NCI-H128 (cell line): Measurements from ENCODE around the gene NRAP.

ENCODE experiments used
- DNase-seq: peaks from one replicate; lab custom pipeline; 2025; ENCODE audit not compliant: unreplicated experiment; lab: John Stamatoyannopoulos, UW

NRAP gene

GRCh38 chr10:113563306-113564088 is 100.3 kb downstream of the NRAP start:
- no peak for DNase-seq

GRCh38 chr10:113562704-113563103 is 101.1 kb downstream of the NRAP start:
- DNase-seq, result no peak

- DNase-seq, result no peak
Observed at GRCh38 chr10:113562069-113562468, 101.8 kb downstream of the NRAP start.

GRCh38 chr10:113561214-113561613 is 102.6 kb downstream of the NRAP start:
- no peak for DNase-seq

GRCh38 chr10:113560071-113560470 is 103.8 kb downstream of the NRAP start:
- no peak for DNase-seq

- DNase-seq, result no peak
Observed at GRCh38 chr10:113557903-113558321, 105.9 kb downstream of the NRAP start.

GRCh38 chr10:113557424-113557862 is 106.4 kb downstream of the NRAP start:
- DNase-seq, result no peak

GRCh38 chr10:113555751-113556150 is 108.1 kb downstream of the NRAP start:
- no peak for DNase-seq

- no peak for DNase-seq
Observed at GRCh38 chr10:113555245-113555644, 108.6 kb downstream of the NRAP start.

GRCh38 chr10:113554214-113554613 is 109.6 kb downstream of the NRAP start:
- DNase-seq, result no peak

- DNase-seq, result no peak
Observed at GRCh38 chr10:113553149-113553548, 110.7 kb downstream of the NRAP start.

- DNase-seq, result no peak
Observed at GRCh38 chr10:113552701-113553100, 111.1 kb downstream of the NRAP start, which contains the start of gene HABP2. Gene HABP2, plus strand, starts transcription at chr10:113553053. Its CDS starts 69 bp downstream, at chr10:113553122.

- no peak for DNase-seq
Observed at GRCh38 chr10:113552014-113552413, 111.8 kb downstream of the NRAP start.

- DNase-seq, result no peak
Observed at GRCh38 chr10:113550365-113550764, 113.5 kb downstream of the NRAP start.

GRCh38 chr10:113549856-113550255 is 114.0 kb downstream of the NRAP start:
- DNase-seq, result no peak

GRCh38 chr10:113547426-113547825 is 116.4 kb downstream of the NRAP start:
- DNase-seq, result no peak

- no peak for DNase-seq
Observed at GRCh38 chr10:113544392-113544791, 119.4 kb downstream of the NRAP start.

GRCh38 chr10:113543107-113543955 is 120.5 kb downstream of the NRAP start:
- no peak for DNase-seq

- no peak for DNase-seq
Observed at GRCh38 chr10:113541549-113541927, 122.3 kb downstream of the NRAP start.

GRCh38 chr10:113540845-113541548 is 122.8 kb downstream of the NRAP start:
- no peak for DNase-seq

GRCh38 chr10:113539789-113540188 is 124.1 kb downstream of the NRAP start:
- no peak for DNase-seq
